Measurements from ENCODE around the gene CGB1. TPM values are rescaled to one million over a fixed set of nuclear protein-coding genes. Genes with fewer than 3 reads are reported as not detected.
"Not testable (repeated sequence)": the region's sequence is repeated elsewhere in the genome, so short reads cannot be mapped to it uniquely, and the experiment has no call there.

Gene CGB1
- total RNA-seq, 1 experiment from 2014 or later = not detected

- in situ Hi-C loops (cut with HindIII; ENCODE audit: low pct_unique_long_range_greater_than_20kb, low sequenced_read_pairs) = no loop called here
These were observed 27.4 kb upstream of the CGB1 start for GRCh38 chr19:49064029-49064629.

GRCh38 chr19:49061445-49061844, 24.8 kb upstream of the CGB1 start:
- DNase-seq (ENCODE audit: low read depth, low spot score) = no peak

More at GRCh38 chr19:49064029-49064629, 27.4 kb upstream of the CGB1 start:
- DNase-seq (ENCODE audit: low read depth, low spot score) = no peak

GRCh38 chr19:49061000-49061399, 24.3 kb upstream of the CGB1 start:
- no peak for DNase-seq (ENCODE audit: low read depth, low spot score)
- in situ Hi-C loops (cut with HindIII; ENCODE audit: low pct_unique_long_range_greater_than_20kb, low sequenced_read_pairs) = no loop called here

More at GRCh38 chr19:49061445-49061844, 24.8 kb upstream of the CGB1 start:
- in situ Hi-C loops (cut with HindIII; ENCODE audit: low pct_unique_long_range_greater_than_20kb, low sequenced_read_pairs) = no loop called here

GRCh38 chr19:49059053-49059452, 22.4 kb upstream of the CGB1 start:
- in situ Hi-C loops (cut with HindIII; ENCODE audit: low pct_unique_long_range_greater_than_20kb, low sequenced_read_pairs) = no loop called here
- DNase-seq (ENCODE audit: low read depth, low spot score) = no peak

- in situ Hi-C loops (cut with HindIII; ENCODE audit: low pct_unique_long_range_greater_than_20kb, low sequenced_read_pairs) = no loop called here
- DNase-seq (ENCODE audit: low read depth, low spot score) = peak; percentile 32
These were observed 21.9 kb upstream of the CGB1 start for GRCh38 chr19:49058562-49058961.

GRCh38 chr19:49057636-49058234, 21.0 kb upstream of the CGB1 start, which contains the start of gene CGB7:
CGB7 (minus strand) TSS chr19:49057749; CDS start chr19:49055375, 2,374 bp downstream.
- in situ Hi-C loops (cut with HindIII; ENCODE audit: low pct_unique_long_range_greater_than_20kb, low sequenced_read_pairs) = no loop called here
- DNase-seq (ENCODE audit: low read depth, low spot score) = no peak

GRCh38 chr19:49056902-49057596, 20.4 kb upstream of the CGB1 start:
- in situ Hi-C loops (cut with HindIII; ENCODE audit: low pct_unique_long_range_greater_than_20kb, low sequenced_read_pairs); DNase-seq (ENCODE audit: low read depth, low spot score): not testable (repeated sequence)

GRCh38 chr19:49056101-49056901, 19.6 kb upstream of the CGB1 start:
- in situ Hi-C loops (cut with HindIII; ENCODE audit: low pct_unique_long_range_greater_than_20kb, low sequenced_read_pairs) = no loop called here
- DNase-seq (ENCODE audit: low read depth, low spot score) = peak; percentile 52

GRCh38 chr19:49050376-49051033, 13.8 kb upstream of the CGB1 start:
- DNase-seq (ENCODE audit: low read depth, low spot score); in situ Hi-C loops (cut with HindIII; ENCODE audit: low pct_unique_long_range_greater_than_20kb, low sequenced_read_pairs): not testable (repeated sequence)

GRCh38 chr19:49049834-49050233, 13.1 kb upstream of the CGB1 start:
- DNase-seq (ENCODE audit: low read depth, low spot score); in situ Hi-C loops (cut with HindIII; ENCODE audit: low pct_unique_long_range_greater_than_20kb, low sequenced_read_pairs): not testable (repeated sequence)

GRCh38 chr19:49049011-49049410, 12.3 kb upstream of the CGB1 start, which contains the start of gene CGB8:
CGB8 (minus strand) TSS chr19:49049111; CDS start chr19:49048739, 372 bp downstream.
- in situ Hi-C loops (cut with HindIII; ENCODE audit: low pct_unique_long_range_greater_than_20kb, low sequenced_read_pairs); DNase-seq (ENCODE audit: low read depth, low spot score): not testable (repeated sequence)

- DNase-seq (ENCODE audit: low read depth, low spot score); in situ Hi-C loops (cut with HindIII; ENCODE audit: low pct_unique_long_range_greater_than_20kb, low sequenced_read_pairs): not testable (repeated sequence)
These were observed 6.9 kb upstream of the CGB1 start, which contains the start of gene CGB5 for GRCh38 chr19:49043548-49043947. CGB5 (plus strand) TSS chr19:49043848; CDS start chr19:49044210, 362 bp downstream.

GRCh38 chr19:49042666-49043065, 6.0 kb upstream of the CGB1 start:
- DNase-seq (ENCODE audit: low read depth, low spot score); in situ Hi-C loops (cut with HindIII; ENCODE audit: low pct_unique_long_range_greater_than_20kb, low sequenced_read_pairs): not testable (repeated sequence)

GRCh38 chr19:49042177-49042576, 5.5 kb upstream of the CGB1 start:
- in situ Hi-C loops (cut with HindIII; ENCODE audit: low pct_unique_long_range_greater_than_20kb, low sequenced_read_pairs) = no loop called here
- no peak for DNase-seq (ENCODE audit: low read depth, low spot score)

GRCh38 chr19:49039736-49040135, 3.0 kb upstream of the CGB1 start:
- DNase-seq (ENCODE audit: low read depth, low spot score); in situ Hi-C loops (cut with HindIII; ENCODE audit: low pct_unique_long_range_greater_than_20kb, low sequenced_read_pairs): not testable (repeated sequence)

- DNase-seq (ENCODE audit: low read depth, low spot score); in situ Hi-C loops (cut with HindIII; ENCODE audit: low pct_unique_long_range_greater_than_20kb, low sequenced_read_pairs): not testable (repeated sequence)
These were observed 2.0 kb upstream of the CGB1 start for GRCh38 chr19:49038557-49039276.
